AG09309 (cell line): ENCODE data around the gene MRPS18A.

Experiments used
- DNase-seq: peaks from one replicate; pipeline ENCODE4 v3.0.0-alpha.2; 2010; ENCODE audit warnings: low read depth
- H3K4me3 ChIP-seq: 2 replicates; pipeline ENCODE4 v1.5.1; 2011; ENCODE audit warnings: mild to moderate bottlenecking, low read depth, low read length, moderate library complexity; ENCODE audit not compliant: control insufficient read depth
- TF ChIP-seq, protein P1 (sequence below): IDR thresholded peaks from 2 replicates; pipeline ENCODE4 v1.5.1; 2011; ENCODE audit warnings: mild to moderate bottlenecking, low read depth, low read length, inconsistent platforms; ENCODE audit not compliant: insufficient read depth, control insufficient read depth; ENCODE audit errors: missing control alignments

MRPS18A gene

DNA sequence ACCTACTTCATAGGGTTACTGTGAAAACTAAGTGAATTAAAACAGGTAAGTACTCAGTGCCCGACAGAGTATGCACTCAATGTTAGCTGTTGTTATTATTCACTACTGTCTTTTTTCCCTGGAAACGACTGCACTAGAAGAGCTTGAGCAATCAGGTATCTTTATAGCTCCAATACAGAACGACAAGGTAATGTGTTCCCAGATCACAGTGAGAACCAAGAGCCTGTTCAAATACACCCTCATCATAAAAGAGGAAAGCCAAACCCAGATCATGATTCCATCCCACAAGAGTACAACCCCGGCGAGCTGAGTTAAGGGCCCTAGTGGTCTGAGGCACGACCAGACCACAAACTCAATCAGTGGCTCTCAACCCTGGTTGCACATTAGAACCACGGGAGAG is 9.8 kb downstream of the MRPS18A start:
- no peak for DNase-seq
- H3K4me3 ChIP-seq: no peak overlapping the region
- TF ChIP-seq, protein P1, sequence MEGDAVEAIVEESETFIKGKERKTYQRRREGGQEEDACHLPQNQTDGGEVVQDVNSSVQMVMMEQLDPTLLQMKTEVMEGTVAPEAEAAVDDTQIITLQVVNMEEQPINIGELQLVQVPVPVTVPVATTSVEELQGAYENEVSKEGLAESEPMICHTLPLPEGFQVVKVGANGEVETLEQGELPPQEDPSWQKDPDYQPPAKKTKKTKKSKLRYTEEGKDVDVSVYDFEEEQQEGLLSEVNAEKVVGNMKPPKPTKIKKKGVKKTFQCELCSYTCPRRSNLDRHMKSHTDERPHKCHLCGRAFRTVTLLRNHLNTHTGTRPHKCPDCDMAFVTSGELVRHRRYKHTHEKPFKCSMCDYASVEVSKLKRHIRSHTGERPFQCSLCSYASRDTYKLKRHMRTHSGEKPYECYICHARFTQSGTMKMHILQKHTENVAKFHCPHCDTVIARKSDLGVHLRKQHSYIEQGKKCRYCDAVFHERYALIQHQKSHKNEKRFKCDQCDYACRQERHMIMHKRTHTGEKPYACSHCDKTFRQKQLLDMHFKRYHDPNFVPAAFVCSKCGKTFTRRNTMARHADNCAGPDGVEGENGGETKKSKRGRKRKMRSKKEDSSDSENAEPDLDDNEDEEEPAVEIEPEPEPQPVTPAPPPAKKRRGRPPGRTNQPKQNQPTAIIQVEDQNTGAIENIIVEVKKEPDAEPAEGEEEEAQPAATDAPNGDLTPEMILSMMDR: no peak

DNA sequence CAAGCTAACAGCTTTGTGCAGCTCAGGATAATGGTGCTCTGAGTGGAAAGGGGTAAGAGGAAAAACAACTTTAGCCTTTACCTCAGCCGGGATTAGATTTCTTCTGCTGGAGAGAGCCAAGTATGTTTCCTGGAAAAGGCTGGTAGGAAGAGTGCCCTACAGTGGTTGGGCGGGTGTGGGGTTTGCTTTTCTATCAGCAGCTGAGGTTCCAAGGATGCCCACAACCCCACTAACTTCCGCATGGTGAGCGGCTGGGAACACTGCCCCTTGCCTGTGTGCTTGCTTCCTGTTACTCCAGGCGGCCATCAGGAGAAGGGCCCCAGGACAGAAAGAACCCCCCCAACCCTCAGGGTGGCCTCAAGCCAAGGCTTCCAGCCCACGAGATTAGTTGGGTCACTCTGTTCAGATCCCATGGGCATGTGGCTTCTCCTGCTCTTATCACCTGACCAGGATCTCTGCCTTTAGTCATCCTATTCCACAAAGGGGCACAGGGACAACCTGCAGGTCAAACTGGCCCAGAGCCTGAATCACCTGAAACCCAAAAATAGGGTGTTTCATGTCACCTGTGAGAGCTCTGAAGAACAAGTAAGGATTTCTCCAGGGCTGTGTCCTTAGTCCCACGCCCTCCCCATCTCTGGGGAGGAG is 10.5 kb downstream of the MRPS18A start:
- TF ChIP-seq, protein P1: no peak
- no peak for DNase-seq
- no peak overlapping the region for H3K4me3 ChIP-seq

DNA sequence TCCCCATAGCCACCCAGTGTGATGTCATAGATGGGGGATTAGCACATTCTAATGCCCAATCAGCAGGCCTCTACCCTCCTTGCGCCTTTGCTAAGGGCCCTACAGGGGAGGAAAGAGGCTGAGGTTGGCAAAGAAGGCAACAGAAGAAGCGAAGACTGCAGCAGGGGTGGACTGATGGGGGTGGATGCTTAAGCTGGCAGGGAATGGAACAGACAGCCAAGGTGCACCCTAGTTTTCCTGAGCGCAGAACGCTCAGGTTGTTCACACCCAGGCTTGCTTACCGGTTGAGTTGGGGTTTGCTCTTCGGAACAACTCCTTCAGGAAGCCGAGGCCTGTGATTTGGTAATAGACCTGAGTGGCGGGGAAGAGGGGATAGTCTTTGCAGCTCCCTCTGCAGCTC is 12.7 kb downstream of the MRPS18A start:
- DNase-seq: no peak
- H3K4me3 ChIP-seq: no peak overlapping the region
- TF ChIP-seq, protein P1: no peak

DNA sequence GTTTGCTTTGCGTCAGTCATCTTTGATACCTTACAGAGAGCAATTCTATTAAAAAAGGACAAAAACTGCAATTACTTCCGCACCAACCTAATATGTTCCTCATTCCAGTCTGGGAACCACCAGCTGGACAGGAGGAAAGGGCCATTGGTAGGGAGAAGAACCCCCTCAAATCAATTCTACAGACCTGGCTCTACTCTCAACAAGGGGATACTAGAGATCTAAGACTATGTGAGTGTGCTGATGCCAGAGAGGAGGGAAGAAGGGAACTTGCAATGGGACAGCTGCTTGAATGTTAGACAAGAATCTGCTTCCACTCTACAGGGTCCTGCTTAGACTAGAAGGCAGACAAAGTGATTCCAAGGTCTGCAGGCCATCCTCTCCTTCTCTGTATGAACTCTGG is 13.3 kb downstream of the MRPS18A start:
- no peak overlapping the region for H3K4me3 ChIP-seq
- TF ChIP-seq, protein P1: no peak
- no peak for DNase-seq

DNA sequence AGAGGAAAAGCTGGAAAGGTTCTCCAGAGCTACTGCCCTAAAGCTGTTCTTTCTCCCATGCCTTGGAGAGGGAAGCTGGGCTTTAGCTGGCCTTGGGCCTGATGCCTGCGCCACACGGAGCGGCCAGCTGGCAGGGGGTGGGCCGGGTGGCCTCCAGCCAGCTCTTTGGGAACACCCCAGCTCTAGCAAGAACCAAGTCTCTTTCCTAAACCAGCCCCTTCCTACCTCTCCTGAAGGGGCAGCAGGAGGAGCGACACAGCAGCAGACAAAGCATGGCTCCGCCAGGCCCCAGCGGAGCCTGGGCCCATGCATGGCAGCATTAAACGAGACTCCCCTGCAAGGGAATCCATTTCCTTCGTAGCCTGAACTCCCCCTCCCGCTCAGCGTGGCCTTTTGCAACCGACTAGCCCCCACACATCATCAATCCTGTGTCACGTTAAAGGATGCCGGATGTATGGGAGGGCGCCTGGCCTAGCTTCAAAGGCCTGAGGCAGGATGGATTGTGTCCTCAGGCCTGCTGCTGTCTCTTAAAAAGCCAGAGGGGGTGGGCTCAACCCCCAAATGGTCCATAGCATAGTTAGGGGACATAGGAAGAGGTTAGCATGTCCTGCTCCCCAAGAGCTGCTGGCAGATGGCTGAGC is 14.0 kb downstream of the MRPS18A start:
- no peak overlapping the region for H3K4me3 ChIP-seq
- TF ChIP-seq, protein P1: no peak
- no peak for DNase-seq

DNA sequence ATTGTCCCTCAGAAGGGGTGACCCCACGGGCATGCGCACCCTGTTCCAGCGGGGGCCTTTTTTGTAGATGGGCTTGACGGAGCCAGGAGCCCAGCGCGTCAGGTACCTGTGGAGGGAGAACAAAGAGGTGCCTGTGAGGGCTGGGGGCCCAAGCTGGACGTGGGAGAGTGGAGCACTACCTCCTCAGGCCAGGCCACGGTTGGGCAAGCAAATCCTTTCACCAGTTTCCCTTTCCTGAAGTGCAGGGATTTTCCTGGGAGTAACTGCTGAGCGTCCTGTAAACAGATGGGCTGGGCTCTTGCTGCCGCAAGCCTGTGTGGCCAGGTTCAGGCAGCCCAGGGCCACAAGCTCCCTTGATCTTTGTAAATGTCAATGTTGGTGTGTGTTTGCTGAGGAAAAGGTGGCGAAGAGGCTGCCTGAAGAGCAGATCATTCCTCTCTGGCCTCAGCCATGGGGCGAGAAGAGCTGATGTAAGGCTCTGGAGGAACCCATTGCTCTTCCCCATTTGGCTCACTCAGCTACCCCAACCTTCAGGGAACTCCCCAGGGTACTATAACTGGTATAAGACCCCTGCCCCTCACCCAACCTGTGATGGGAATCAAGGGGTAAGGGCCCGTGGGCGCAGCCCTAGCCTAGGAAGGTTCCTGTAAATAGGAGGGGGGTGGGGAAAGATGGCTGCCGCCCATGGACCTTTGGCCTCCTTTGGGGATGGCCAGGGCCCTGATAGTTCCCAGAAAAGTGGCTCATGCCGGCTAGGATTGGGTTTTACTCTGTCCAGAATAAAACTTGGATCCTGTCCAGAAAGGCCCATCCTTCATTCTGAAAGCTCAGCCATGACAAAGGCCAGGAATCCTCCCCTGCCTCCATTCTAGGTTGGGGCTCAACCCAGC is 15.5 kb downstream of the MRPS18A start:
- no peak overlapping the region for H3K4me3 ChIP-seq
- TF ChIP-seq, protein P1: no peak
- DNase-seq: no peak
